ENCODE results near the gene MKLN1.

DNA sequence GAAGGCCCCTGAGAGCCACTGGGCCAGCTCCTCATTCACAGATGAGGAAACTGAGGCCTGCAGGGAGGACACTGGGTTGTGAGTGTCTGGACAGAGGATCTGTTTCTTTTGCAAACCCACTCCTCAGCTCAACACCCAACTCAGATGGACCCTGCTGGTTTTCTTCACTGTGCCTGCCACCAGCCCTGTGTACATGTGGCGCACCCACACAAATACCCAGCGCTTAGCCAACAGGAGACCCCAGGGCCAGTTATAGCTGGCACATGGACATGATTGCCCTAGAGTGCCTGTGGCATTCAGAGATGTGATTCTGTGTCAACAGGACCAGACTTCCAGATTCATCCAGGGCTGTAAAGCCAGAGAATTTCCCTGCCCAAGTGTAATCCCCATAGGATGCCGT, 216.3 kb downstream of the MKLN1 start:
- no peak for TF ChIP-seq EP300 (conservative IDR thresholded peaks at IDR 0.05; ENCODE audit: poor library complexity, severe bottlenecking)
- TF ChIP-seq REST (IDR thresholded peaks at IDR 0.05; ENCODE audit: borderline replicate concordance) = no peak
- TF ChIP-seq CTCF (IDR thresholded peaks at IDR 0.05; ENCODE audit: poor library complexity, severe bottlenecking) = no peak
- no peak for TF ChIP-seq POLR2AphosphoS5 (IDR thresholded peaks at IDR 0.05)
- no peak for TF ChIP-seq TAF1 (IDR thresholded peaks at IDR 0.05; ENCODE audit: low read depth)
- no peak for TF ChIP-seq SMC3 (conservative IDR thresholded peaks at IDR 0.05; ENCODE audit: poor library complexity)
